NCI-H2196 treated with DMSO at 0.1 percent for 48 hours (cell line): Measurements from ENCODE around the gene CIAO2A.

Experiments used
- DNase-seq: peaks from one replicate; lab custom pipeline; 2025; ENCODE audit not compliant: unreplicated experiment; lab: John Stamatoyannopoulos, UW

CIAO2A gene

GRCh38 chr15:64045101-64045435, 48.6 kb downstream of the CIAO2A start:
- no peak for DNase-seq

- DNase-seq = no peak
These were observed 49.1 kb downstream of the CIAO2A start for GRCh38 chr15:64044300-64045100.

GRCh38 chr15:64038878-64039610, 54.6 kb downstream of the CIAO2A start:
- no peak for DNase-seq

- no peak for DNase-seq
These were observed 55.7 kb downstream of the CIAO2A start for GRCh38 chr15:64037966-64038365.

GRCh38 chr15:64037116-64037515, 56.5 kb downstream of the CIAO2A start:
- no peak for DNase-seq

- DNase-seq = no peak
These were observed 58.1 kb downstream of the CIAO2A start for GRCh38 chr15:64035525-64035924.

- no peak for DNase-seq
These were observed 59.1 kb downstream of the CIAO2A start for GRCh38 chr15:64034519-64034918.

- no peak for DNase-seq
These were observed 61.3 kb downstream of the CIAO2A start for GRCh38 chr15:64032329-64032728.

GRCh38 chr15:64030123-64030522, 63.5 kb downstream of the CIAO2A start:
- DNase-seq = no peak

- DNase-seq = no peak
These were observed 64.0 kb downstream of the CIAO2A start for GRCh38 chr15:64029633-64030032.

- DNase-seq = no peak
These were observed 64.5 kb downstream of the CIAO2A start for GRCh38 chr15:64029110-64029509.

- no peak for DNase-seq
These were observed 67.0 kb downstream of the CIAO2A start for GRCh38 chr15:64026591-64026990.

GRCh38 chr15:64024172-64025050, 69.2 kb downstream of the CIAO2A start:
- no peak for DNase-seq

- DNase-seq = no peak
These were observed 70.4 kb downstream of the CIAO2A start for GRCh38 chr15:64023220-64023619.

- DNase-seq = no peak
These were observed 71.1 kb downstream of the CIAO2A start for GRCh38 chr15:64022571-64022970.
